ENCODE results near the gene LAPTM5.
"Not testable (repeated sequence)": the region's sequence is repeated elsewhere in the genome, so short reads cannot be mapped to it uniquely, and the experiment has no call there.

Gene LAPTM5

GRCh38 chr1:30791868-30792267, 34.3 kb upstream of the LAPTM5 start:
- H3K27ac Mint-ChIP-seq (ENCODE audit: low read depth), result no peak overlapping the region

GRCh38 chr1:30790850-30791778, 33.5 kb upstream of the LAPTM5 start:
- Mint-ChIP-seq H3K4me3 (no peak overlapping the region), H3K27me3 (peaks cover 44% of the 10 kb centered on the region), H3K36me3 (ENCODE audit: insufficient read depth) (no peaks in the 10 kb centered on the region), H3K4me1 (peaks cover 9% of the 10 kb centered on the region), H3K9me3 (no peaks in the 10 kb centered on the region), H3K27ac (ENCODE audit: low read depth) (peak overlapping the region; percentile 47)
- peak; percentile 82 for ATAC-seq (replicated peaks; ENCODE audit: extremely low read depth, poor library complexity, severe bottlenecking)
- DNase-seq (ENCODE audit: low spot score in 2 of 2), result peak in 1 of 2 donors; percentile 22

More at GRCh38 chr1:30791868-30792267, 34.3 kb upstream of the LAPTM5 start:
- H3K27me3 Mint-ChIP-seq, result peaks cover 44% of the 10 kb centered on the region
- no peaks in the 10 kb centered on the region for H3K36me3 Mint-ChIP-seq (ENCODE audit: insufficient read depth)
- DNase-seq (ENCODE audit: low spot score in 2 of 2) (no peak), ATAC-seq (replicated peaks; ENCODE audit: extremely low read depth, poor library complexity, severe bottlenecking) (no peak)
- peaks cover 9% of the 10 kb centered on the region for H3K4me1 Mint-ChIP-seq
- no peaks in the 10 kb centered on the region for H3K9me3 Mint-ChIP-seq
- H3K4me3 Mint-ChIP-seq, result no peak overlapping the region

GRCh38 chr1:30790256-30790525, 32.6 kb upstream of the LAPTM5 start:
- not testable (repeated sequence) for H3K4me1 Mint-ChIP-seq; DNase-seq (ENCODE audit: low spot score in 2 of 2); H3K4me3 Mint-ChIP-seq; ATAC-seq (replicated peaks; ENCODE audit: extremely low read depth, poor library complexity, severe bottlenecking); H3K36me3 Mint-ChIP-seq (ENCODE audit: insufficient read depth); H3K9me3 Mint-ChIP-seq
- Mint-ChIP-seq H3K27me3 (peaks cover 44% of the 10 kb centered on the region), H3K27ac (ENCODE audit: low read depth) (peak overlapping the region; percentile 44)

GRCh38 chr1:30789388-30790255, 32.0 kb upstream of the LAPTM5 start:
- DNase-seq (ENCODE audit: low spot score in 2 of 2) (no peak), ATAC-seq (replicated peaks; ENCODE audit: extremely low read depth, poor library complexity, severe bottlenecking) (no peak)
- Mint-ChIP-seq H3K27ac (ENCODE audit: low read depth) (peak overlapping the region; percentile 44), H3K36me3 (ENCODE audit: insufficient read depth) (no peaks in the 10 kb centered on the region), H3K9me3 (no peaks in the 10 kb centered on the region), H3K27me3 (peaks cover 44% of the 10 kb centered on the region), H3K4me1 (peaks cover 9% of the 10 kb centered on the region), H3K4me3 (no peak overlapping the region)

- no peaks in the 10 kb centered on the region for H3K9me3 Mint-ChIP-seq
- no peak overlapping the region for H3K4me3 Mint-ChIP-seq
- H3K27ac Mint-ChIP-seq (ENCODE audit: low read depth), result no peak overlapping the region
- no peaks in the 10 kb centered on the region for H3K36me3 Mint-ChIP-seq (ENCODE audit: insufficient read depth)
- peaks cover 9% of the 10 kb centered on the region for H3K4me1 Mint-ChIP-seq
- peaks cover 44% of the 10 kb centered on the region for H3K27me3 Mint-ChIP-seq
- DNase-seq (ENCODE audit: low spot score in 2 of 2) (no peak), ATAC-seq (replicated peaks; ENCODE audit: extremely low read depth, poor library complexity, severe bottlenecking) (no peak)
Observed at GRCh38 chr1:30788580-30789387, 31.2 kb upstream of the LAPTM5 start.

- ATAC-seq (replicated peaks; ENCODE audit: extremely low read depth, poor library complexity, severe bottlenecking) (no peak), DNase-seq (ENCODE audit: low spot score in 2 of 2) (no peak)
- Mint-ChIP-seq H3K27me3 (peaks cover 39% of the 10 kb centered on the region), H3K36me3 (ENCODE audit: insufficient read depth) (peaks cover 2% of the 10 kb centered on the region), H3K9me3 (no peaks in the 10 kb centered on the region), H3K4me3 (no peak overlapping the region), H3K4me1 (peaks cover 9% of the 10 kb centered on the region), H3K27ac (ENCODE audit: low read depth) (no peak overlapping the region)
Observed at GRCh38 chr1:30787856-30788495, 30.4 kb upstream of the LAPTM5 start.

GRCh38 chr1:30787266-30787665, 29.7 kb upstream of the LAPTM5 start:
- peaks cover 13% of the 10 kb centered on the region for H3K4me1 Mint-ChIP-seq
- ATAC-seq (replicated peaks; ENCODE audit: extremely low read depth, poor library complexity, severe bottlenecking) (no peak), DNase-seq (ENCODE audit: low spot score in 2 of 2) (no peak)
- H3K9me3 Mint-ChIP-seq, result no peaks in the 10 kb centered on the region
- no peak overlapping the region for H3K4me3 Mint-ChIP-seq
- H3K27me3 Mint-ChIP-seq, result peaks cover 34% of the 10 kb centered on the region
- peaks cover 2% of the 10 kb centered on the region for H3K36me3 Mint-ChIP-seq (ENCODE audit: insufficient read depth)
- H3K27ac Mint-ChIP-seq (ENCODE audit: low read depth), result no peak overlapping the region

GRCh38 chr1:30786264-30786991, 28.9 kb upstream of the LAPTM5 start:
- Mint-ChIP-seq H3K4me1 (peaks cover 12% of the 10 kb centered on the region), H3K9me3 (no peaks in the 10 kb centered on the region), H3K4me3 (no peak overlapping the region), H3K27ac (ENCODE audit: low read depth) (no peak overlapping the region), H3K27me3 (peaks cover 34% of the 10 kb centered on the region), H3K36me3 (ENCODE audit: insufficient read depth) (peaks cover 2% of the 10 kb centered on the region)
- ATAC-seq (replicated peaks; ENCODE audit: extremely low read depth, poor library complexity, severe bottlenecking) (no peak), DNase-seq (ENCODE audit: low spot score in 2 of 2) (no peak)

- Mint-ChIP-seq H3K4me1 (peaks cover 5% of the 10 kb centered on the region), H3K27me3 (peaks cover 34% of the 10 kb centered on the region), H3K36me3 (ENCODE audit: insufficient read depth) (peaks cover 2% of the 10 kb centered on the region), H3K4me3 (no peak overlapping the region), H3K27ac (ENCODE audit: low read depth) (no peak overlapping the region), H3K9me3 (no peaks in the 10 kb centered on the region)
- no peak for ATAC-seq (replicated peaks; ENCODE audit: extremely low read depth, poor library complexity, severe bottlenecking)
- DNase-seq (ENCODE audit: low spot score in 2 of 2), result no peak
Observed at GRCh38 chr1:30785714-30786113, 28.1 kb upstream of the LAPTM5 start.

GRCh38 chr1:30785181-30785580, 27.6 kb upstream of the LAPTM5 start:
- H3K4me1 Mint-ChIP-seq, result peaks cover 4% of the 10 kb centered on the region

GRCh38 chr1:30783256-30783915, 25.8 kb upstream of the LAPTM5 start:
- Mint-ChIP-seq H3K36me3 (ENCODE audit: insufficient read depth) (peaks cover 9% of the 10 kb centered on the region), H3K4me1 (peaks cover 17% of the 10 kb centered on the region), H3K4me3 (no peak overlapping the region), H3K9me3 (no peaks in the 10 kb centered on the region), H3K27ac (ENCODE audit: low read depth) (no peak overlapping the region), H3K27me3 (peaks cover 14% of the 10 kb centered on the region)
- DNase-seq (ENCODE audit: low spot score in 2 of 2), result no peak
- ATAC-seq (replicated peaks; ENCODE audit: extremely low read depth, poor library complexity, severe bottlenecking), result no peak

More at GRCh38 chr1:30785181-30785580, 27.6 kb upstream of the LAPTM5 start:
- Mint-ChIP-seq H3K27me3 (peaks cover 32% of the 10 kb centered on the region), H3K36me3 (ENCODE audit: insufficient read depth) (peaks cover 2% of the 10 kb centered on the region), H3K4me3 (no peak overlapping the region), H3K27ac (ENCODE audit: low read depth) (no peak overlapping the region), H3K9me3 (no peaks in the 10 kb centered on the region)
- DNase-seq (ENCODE audit: low spot score in 2 of 2), result no peak
- no peak for ATAC-seq (replicated peaks; ENCODE audit: extremely low read depth, poor library complexity, severe bottlenecking)
